Measurements from ENCODE around the gene COL25A1.
"Not testable (repeated sequence)": the region's sequence is repeated elsewhere in the genome, so short reads cannot be mapped to it uniquely, and the experiment has no call there.

The COL25A1 gene

DNA sequence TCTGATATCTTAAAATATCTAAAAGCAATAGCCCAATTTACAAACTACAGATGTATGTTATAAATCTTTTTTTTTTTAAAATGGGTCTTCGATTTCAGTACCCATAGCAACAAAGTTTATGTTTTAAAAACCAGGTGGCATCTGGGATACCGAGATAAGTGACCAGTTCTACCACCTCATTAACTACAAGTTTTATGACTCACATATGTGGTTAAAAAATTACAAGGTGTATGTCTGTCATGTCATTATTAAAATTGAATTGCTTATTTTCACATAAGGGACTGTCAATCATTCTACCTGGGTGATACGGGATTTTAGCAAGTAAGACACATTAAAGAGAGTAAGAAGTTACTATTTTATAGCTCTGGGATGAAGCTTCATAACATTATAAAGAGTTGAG is 347.6 kb downstream of the COL25A1 start:
- no peak for DNase-seq (ENCODE audit: low spot score)

DNA sequence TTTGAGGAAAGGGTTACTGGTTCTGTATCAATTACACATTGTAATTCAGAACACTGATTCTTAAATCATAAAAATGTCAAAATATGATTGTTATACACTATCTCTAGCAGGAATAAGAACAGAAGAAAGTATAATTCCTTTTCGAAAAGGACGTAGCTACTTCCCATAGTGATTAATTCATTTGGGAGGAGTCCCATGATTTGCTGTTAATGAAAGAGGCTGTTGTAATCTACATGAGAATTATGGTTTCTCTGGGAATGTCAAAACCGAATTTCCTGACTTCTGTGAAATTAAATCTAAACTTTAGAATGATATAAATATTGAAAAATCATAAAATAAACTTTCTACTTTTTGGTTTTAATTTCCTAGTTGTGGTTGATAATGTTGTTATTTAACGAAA is 348.5 kb downstream of the COL25A1 start:
- DNase-seq (ENCODE audit: low spot score) = no peak

DNA sequence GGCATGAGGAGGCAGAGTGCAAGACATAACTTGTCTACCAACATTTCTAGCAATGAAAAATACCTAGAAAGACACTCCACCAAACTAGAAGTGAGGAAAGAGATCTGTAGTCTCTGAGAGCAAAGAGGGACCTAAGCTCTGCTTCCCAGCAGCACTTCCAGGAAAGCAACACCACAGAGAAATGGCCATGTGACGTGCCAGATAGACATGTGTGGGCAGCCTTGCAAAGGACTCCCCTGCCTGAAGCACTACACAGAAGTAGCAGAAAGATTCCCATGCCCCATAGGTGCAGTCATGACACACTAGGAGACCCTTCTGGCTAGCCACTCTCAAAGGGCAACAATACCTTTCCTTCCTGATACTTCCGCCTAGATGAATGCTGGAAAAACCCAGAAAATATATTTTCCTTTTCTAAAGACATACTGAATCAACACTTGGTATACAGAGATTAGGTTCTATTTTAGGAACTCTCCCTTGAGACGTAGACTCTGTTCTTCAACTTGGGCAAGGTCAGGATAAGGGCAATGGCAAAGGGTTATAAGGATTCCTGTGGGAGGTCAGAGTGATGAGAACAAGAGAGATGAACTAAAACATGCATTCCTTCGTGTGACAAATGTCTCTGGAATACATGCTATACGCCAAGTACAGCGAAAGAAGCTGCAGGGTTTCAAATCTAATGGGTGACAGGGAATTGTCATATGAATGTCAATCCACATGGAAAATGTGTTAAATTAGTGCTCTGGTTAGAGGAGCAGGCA is 352.1 kb downstream of the COL25A1 start:
- DNase-seq (ENCODE audit: low spot score) = peak; percentile 8

DNA sequence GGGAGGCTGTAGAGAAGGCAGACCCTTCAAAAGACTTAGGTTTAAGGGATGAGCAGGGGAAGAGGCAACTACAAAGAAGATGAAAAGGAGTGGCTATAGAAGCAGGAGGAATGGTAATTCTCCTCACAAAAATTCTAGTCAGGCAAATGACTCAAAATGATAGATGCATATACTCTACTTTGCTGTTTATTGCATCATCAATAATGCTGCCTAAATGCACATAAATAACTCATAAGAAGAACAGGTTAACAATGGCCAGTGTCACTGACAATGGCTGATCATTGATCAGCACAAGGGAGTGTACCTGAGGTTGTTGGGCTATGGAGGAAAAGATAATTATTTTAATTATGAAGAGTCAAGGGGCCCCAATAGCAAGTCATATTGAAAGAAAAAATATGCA is 354.9 kb downstream of the COL25A1 start:
- DNase-seq (ENCODE audit: low spot score) = no peak

DNA sequence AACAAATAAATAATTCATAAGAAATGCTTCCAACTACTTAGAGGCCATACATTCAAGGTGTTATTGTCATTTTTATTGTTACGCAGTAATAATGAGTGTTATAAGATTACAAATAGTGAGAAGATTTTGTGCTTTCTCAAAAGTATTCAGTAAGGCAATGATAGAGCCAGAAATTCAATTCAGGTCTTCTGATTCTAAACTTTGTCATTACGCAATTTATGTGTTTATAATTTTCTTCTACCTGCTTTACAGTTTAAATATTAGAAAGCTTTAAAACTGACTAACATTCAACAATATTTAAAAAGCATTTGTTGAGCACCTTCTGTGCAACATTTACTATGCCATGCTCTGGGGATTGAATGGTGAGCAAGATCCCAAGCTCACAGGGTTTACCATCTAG is 356.2 kb downstream of the COL25A1 start:
- DNase-seq (ENCODE audit: low spot score) = no peak

DNA sequence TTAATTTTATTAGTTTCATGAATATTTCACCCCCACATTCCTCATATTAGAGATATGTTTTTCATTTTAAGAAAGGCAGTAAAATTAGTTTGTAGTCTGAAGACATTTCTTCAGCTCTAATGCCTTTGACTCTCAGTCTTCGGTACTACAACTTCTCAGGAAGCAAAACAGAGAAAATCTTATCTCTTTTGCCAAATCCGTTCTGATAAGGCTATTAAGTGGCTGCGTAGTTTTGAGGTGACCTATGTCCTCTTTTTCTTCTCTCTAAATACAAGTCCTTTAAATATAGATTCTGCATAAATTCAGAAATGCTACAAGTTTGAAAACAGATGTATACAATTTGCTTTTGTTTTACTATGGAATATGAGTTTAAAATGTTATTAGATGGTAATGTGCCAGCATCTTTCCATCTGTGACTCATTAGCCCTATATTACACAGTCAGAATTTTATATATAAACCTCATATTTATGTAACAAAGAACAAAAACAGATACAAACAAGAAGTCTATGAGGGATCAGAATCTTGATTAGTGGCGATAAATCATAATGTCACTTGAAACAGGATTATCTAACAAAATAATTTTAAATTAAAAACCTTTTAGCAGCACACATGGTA is 358.4 kb downstream of the COL25A1 start:
- no peak for DNase-seq (ENCODE audit: low spot score)

DNA sequence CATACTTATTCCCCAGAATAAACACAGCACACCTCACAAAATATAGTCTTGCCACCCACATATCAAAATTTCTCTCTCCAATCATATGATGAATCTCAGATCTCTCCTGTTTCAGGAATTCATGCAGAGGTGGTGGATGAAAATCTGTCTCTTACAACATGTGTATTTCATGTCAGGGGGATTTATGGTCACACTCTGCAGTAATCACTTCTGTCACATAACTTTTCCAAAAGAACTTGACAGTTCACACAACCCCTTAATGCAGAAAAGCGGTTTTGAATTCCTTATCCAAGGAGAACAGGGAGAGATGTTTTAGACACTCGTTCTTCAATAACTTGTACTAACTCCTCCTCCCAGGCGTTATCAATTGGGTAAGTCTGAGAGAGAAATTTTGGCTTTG is 359.1 kb downstream of the COL25A1 start:
- DNase-seq (ENCODE audit: low spot score) = no peak

DNA sequence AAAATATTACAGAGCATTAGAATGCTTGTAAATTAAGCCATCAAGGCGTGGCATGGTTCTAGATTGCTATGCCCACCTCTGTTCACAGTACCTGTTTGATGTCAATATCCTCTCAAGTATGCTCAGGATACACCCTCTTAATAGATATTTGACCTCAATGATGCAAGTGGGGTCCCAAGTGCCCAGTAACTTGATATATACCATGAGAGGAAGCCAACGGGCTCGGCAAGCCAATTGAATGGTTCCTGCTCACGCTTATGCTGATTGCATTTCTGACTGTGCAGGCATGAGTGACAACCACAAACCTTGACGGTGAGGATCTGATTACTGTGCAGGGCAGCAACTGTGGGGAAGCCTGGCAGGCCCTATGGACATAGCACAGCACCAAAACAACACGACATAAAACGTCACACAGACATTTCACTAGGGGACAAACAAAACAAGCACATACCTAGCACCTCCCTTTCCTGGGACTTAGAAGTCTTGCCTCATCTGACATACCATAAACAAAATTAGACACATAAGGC is 360.5 kb downstream of the COL25A1 start:
- no peak for DNase-seq (ENCODE audit: low spot score)

DNA sequence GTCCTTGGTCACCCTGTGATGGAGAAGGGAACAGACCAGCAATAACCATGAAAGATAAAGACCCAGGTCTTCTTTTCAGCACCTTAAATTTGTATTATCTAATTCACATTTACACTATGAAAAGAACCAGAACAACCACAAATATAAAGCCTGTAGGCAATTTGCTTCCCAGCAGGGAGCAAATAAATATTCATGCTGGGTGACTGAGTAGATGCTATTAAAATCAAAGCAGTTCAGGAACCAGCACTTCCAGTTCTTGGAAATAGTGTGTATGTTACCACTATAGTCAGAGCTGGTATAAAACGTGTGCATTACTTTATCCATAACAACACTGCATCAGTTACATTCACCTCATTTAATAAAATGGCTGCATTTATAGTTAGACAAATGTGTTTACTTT is 361.8 kb downstream of the COL25A1 start:
- no peak for DNase-seq (ENCODE audit: low spot score)

DNA sequence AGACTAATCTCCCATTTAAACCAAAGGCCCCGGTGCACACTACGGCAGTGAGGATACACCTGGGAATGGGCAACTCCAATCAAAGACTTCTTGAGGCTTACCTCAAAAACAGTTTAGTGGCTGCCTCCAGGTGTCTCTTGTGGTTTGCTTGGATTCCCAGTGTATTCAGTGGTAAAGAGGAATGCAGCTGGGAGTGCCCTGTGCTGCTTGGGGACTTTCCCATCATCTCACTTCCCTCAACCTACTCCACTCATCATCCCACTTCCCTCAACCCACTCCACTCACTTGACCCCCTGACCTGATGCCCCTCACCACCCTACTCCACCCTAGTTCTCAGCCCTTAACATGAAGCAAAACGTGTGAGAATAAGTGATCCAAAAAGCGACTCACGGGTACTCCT is 362.3 kb downstream of the COL25A1 start:
- DNase-seq (ENCODE audit: low spot score) = no peak

DNA sequence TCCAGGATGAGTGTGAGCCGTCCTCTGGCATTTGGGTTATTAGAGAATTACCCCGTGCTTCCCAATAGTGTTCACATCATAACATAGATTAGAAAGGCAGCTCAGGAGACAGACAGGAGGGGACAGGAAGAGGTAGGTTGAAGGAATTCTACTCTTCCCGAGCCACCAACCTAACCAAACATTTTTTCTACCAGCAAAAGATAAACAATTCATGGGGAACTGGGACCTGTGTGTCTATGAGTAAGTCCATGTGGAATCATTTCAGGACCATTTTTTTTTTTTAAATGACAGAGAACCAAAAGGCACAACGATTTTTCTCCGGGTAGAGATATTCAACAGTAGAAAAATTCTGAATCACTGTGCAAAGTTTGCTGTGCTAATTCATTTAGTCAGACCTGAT is 365.4 kb downstream of the COL25A1 start:
- DNase-seq (ENCODE audit: low spot score) = no peak

DNA sequence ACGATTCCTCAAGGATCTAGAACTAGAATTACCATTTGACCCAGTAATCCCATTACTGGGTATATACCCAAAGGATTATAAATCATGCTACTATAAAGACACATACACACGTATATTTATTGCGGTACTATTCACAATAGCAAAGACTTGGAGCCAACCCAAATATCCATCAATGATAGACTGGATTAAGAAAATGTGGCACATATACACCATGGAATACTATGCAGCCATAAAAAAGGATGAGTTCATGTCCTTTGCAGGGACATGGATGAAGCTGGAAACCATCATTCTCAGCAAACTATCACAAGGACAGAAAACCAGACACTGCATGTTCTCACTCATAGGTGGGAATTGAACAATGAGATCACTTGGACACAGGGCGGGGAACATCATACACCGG is 368.5 kb downstream of the COL25A1 start:
- not testable (repeated sequence) for DNase-seq (ENCODE audit: low spot score)

DNA sequence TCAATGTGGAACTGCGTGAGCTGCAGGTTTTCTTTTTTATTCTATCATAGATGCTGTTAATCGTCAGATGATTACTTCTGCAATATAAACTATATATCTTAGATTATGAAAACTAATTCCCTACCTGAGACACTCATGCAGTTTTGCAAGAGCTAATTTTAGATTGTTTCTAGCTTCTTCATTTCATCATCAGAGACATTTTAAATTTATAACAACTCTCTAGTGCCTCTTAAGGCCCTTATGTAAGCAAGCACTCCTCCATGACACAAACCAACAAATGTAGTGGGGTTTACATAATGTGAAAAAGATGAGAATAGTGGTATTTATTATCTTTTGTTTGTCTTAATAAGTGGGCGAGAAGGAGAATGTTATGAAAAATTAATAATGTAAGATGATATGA is 369.4 kb downstream of the COL25A1 start:
- no peak for DNase-seq (ENCODE audit: low spot score)

DNA sequence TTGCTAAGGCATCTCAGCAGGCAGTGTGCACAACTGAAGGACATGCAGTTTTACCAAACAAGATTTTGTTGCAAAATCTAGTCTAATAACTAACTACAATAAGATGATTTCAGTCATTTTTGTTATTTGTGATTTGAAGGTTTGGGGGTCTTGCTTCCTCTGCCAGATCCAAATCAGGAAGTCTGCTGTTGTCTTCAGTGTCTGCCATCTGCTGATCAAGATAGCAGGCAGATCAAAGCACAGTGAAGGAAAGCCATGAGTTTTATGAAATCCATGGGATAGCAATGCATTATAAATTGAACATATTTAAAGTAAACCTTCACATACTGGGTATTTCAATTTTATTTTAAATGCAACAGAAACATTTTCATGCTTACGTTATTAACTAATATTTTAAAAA is 370.5 kb downstream of the COL25A1 start:
- no peak for DNase-seq (ENCODE audit: low spot score)

DNA sequence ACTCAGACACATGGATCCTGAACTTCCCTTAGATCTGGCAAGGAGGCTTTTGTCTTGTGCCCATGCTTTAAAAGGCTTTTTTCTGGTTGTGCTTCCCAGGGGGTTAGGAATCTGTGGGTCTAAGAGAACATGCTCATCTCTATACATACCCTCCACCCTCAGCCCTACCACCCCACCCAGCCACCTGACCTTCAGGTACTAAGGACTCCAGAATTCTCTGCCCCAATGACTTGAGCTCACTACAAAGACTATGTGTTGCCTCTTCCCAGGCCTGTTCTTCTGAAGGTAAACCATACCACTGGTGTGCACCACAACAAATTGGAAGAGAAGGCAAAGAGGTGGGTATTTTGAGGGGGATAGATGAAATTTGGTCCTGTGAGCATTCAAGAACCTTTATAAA is 372.3 kb downstream of the COL25A1 start:
- no peak for DNase-seq (ENCODE audit: low spot score)

DNA sequence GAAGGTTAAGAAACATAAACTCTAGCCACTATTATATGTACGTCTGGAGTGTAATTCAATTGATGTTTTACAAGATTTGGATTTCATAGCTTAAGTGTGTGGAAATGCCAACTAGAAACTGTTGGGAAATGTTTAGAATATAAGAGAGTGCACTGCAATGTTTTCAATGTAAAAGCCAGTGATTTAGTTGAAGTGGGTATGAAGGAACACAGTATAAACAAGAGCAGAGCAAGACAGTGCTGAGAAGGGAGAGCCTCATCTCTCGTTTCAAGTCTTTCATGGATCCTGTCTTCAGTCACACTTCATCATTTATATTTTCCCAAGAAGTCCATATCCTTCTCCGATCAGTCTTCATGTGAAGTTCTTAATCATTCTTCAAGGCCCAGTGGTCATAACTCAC is 375.7 kb downstream of the COL25A1 start:
- DNase-seq (ENCODE audit: low spot score) = no peak

DNA sequence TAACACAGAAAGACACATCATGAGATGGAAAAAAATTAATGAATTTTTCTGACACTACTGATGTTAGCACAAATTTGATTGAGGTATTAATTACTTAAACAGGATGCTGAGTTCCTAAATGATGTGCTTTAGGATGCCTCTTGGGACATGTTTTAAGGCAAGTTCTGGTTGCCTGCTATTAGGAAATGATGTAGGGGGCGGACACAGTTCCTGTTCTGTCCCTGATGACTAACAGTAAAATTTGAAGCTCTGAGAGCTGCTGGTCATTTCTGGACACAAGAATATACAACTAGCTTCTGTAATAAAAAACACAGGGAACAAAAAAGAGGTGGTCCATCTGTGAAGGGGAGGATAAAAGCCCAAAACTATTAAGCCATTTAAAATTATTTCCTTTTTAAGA is 376.4 kb downstream of the COL25A1 start:
- DNase-seq (ENCODE audit: low spot score) = peak; percentile 14

DNA sequence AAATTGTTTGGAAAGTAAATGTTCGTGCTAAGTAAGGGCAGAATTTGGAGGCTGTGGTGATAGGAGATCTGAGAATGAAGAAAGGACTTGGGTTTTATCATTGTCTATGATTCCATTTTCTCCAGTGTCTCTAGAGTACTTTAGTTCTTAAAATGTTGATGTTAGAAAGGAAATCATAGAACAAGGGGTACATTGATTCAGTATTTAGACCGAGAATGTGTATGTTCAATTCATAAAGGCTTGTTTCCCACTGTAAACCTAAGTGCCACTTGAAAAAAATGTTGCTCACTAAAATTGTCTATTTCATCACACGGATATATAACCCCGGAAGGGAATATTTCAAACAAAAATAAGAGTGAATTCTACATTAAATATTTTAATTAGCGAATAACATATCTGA is 380.3 kb downstream of the COL25A1 start:
- DNase-seq (ENCODE audit: low spot score) = no peak

DNA sequence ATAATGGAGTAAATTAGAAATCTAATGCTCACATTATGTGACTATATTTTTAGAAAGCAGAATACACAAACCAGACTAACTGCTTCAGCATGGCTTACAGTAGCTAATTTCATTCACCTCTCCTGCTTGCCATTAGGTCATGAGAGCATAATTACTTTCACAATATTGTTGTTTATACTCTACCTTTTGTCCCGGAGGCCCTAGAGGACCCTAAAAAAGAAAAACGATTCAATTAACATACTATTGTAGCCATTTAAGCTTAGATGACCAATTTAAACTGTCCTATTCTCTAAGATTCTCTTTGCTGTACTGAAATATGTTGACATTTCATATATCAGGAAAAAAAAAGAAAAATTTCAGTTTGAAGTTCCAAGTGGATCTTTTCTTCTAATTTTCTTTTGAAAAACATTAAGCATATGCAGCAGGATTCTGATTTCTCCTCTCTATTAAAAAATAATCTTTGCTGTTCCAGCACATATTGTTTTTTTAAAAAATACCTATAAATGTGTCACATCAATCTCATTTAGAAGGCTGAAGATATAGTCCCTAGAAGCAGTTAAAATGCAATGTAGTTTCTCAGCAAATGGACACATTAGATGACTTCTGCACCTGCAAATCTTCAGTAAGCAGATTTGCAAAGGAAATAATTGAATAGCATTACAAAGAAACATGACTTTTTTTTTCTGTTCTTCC is 381.9 kb downstream of the COL25A1 start:
- no peak for DNase-seq (ENCODE audit: low spot score)

DNA sequence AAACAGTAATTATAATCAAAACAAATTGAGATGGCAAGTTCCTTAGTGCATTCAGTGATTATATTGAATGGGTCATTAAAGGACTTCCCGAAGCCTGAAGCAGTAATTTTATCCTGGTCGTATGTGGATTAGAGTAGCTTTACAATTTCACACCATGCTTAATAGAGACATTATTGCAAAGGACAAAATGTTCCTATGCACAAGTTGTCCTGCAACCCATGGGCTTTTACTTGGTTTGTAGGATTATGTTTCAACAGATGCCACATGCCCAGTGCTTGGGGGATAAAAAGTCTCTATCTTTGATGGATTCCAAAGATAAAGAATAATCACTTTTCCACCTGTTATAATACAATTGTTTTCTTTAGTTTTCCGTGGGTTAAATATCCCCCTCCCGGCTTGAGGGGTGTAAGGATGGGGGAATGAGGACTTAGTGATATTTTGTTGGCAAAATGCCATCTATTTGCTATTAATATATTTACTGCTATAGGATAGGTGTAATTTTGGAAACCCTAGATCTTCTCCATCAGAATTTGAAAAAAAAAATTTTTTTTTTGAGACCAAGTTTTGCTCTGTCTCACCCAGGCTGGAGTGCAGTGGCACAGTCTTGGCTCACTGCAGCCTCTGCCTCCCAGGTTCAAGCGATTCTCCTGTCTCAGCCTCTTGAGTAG is 383.1 kb downstream of the COL25A1 start:
- no peak for DNase-seq (ENCODE audit: low spot score)

DNA sequence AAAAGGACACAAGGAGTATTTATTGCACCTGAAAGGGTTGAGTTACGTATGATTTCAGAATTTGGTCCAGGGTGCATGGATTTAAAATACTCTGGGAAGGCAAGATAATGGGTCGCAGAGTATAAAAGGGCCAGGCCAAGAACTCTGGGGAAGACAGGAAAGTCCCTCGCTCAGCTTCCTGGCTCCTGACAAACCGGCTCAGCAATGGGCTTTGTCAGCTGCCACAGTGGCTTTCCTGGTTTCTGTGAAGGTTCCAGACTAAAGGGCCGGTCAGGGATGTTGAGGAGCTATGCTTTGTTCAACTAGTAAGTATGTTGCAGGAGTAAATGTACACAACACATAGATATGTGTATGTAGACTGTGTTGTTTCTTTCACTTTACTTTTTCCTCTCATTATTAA is 385.2 kb downstream of the COL25A1 start:
- no peak for DNase-seq (ENCODE audit: low spot score)

DNA sequence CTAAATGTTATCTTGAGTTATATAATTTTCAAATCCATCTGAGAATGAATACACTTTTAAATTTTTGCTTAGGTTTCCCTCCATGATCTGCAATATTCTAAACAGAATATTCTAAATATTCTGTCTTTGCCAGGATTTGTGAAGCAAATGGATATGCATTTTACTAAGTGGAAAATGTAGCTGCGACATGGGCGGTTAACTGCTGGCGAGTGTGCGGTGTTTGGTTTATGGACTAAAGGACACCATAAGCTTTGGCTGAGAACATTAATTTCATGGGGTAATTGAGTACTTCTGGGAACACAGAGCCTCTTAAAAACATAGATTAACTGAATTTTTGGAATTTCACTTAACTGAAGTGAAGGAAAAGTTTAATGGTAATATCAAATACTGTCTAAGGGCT is 385.8 kb downstream of the COL25A1 start:
- DNase-seq (ENCODE audit: low spot score) = no peak
